ENCODE results near the gene EFEMP2.

DNA sequence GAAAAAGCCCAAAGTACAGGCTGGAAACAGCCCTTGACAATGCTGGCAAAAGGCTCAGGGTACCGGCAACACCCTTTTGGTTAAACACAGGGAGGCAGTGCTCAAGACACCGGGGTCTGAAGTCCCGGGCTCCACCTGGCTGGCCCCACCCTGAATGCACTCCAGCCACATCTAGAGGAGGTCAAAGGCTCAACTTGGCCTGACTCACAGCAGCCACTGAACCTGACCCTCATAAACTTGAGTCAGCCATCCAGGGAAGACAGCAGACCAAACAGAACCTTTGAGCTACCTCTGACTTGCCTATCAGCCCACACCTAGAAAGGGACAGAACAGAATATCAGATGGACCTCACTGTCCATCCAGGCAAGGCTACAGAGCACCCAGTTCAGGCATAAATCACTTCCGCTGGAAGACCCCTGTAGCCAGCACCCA lies 18.4 kb downstream of the EFEMP2 start:
- TF ChIP-seq RARB (CRISPR knock-in tag; IDR thresholded peaks at IDR 0.05): no peak
- TF ChIP-seq ZNF70 (CRISPR knock-in tag; IDR thresholded peaks at IDR 0.05): no peak
- TF ChIP-seq ZNF565 (CRISPR knock-in tag; conservative IDR thresholded peaks at IDR 0.05; ENCODE audit: low read depth): no peak
- TF ChIP-seq, protein P1, sequence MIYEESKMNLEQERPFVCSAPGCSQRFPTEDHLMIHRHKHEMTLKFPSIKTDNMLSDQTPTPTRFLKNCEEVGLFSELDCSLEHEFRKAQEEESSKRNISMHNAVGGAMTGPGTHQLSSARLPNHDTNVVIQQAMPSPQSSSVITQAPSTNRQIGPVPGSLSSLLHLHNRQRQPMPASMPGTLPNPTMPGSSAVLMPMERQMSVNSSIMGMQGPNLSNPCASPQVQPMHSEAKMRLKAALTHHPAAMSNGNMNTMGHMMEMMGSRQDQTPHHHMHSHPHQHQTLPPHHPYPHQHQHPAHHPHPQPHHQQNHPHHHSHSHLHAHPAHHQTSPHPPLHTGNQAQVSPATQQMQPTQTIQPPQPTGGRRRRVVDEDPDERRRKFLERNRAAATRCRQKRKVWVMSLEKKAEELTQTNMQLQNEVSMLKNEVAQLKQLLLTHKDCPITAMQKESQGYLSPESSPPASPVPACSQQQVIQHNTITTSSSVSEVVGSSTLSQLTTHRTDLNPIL (CRISPR knock-in tag; IDR thresholded peaks at IDR 0.05; ENCODE audit: low read depth): no peak
- TF ChIP-seq, protein P2, sequence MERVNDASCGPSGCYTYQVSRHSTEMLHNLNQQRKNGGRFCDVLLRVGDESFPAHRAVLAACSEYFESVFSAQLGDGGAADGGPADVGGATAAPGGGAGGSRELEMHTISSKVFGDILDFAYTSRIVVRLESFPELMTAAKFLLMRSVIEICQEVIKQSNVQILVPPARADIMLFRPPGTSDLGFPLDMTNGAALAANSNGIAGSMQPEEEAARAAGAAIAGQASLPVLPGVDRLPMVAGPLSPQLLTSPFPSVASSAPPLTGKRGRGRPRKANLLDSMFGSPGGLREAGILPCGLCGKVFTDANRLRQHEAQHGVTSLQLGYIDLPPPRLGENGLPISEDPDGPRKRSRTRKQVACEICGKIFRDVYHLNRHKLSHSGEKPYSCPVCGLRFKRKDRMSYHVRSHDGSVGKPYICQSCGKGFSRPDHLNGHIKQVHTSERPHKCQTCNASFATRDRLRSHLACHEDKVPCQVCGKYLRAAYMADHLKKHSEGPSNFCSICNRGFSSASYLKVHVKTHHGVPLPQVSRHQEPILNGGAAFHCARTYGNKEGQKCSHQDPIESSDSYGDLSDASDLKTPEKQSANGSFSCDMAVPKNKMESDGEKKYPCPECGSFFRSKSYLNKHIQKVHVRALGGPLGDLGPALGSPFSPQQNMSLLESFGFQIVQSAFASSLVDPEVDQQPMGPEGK (CRISPR knock-in tag; IDR thresholded peaks at IDR 0.05; ENCODE audit: borderline replicate concordance): no peak
- no peak for TF ChIP-seq ZFP30 (CRISPR knock-in tag; IDR thresholded peaks at IDR 0.05)
- TF ChIP-seq, protein P3, sequence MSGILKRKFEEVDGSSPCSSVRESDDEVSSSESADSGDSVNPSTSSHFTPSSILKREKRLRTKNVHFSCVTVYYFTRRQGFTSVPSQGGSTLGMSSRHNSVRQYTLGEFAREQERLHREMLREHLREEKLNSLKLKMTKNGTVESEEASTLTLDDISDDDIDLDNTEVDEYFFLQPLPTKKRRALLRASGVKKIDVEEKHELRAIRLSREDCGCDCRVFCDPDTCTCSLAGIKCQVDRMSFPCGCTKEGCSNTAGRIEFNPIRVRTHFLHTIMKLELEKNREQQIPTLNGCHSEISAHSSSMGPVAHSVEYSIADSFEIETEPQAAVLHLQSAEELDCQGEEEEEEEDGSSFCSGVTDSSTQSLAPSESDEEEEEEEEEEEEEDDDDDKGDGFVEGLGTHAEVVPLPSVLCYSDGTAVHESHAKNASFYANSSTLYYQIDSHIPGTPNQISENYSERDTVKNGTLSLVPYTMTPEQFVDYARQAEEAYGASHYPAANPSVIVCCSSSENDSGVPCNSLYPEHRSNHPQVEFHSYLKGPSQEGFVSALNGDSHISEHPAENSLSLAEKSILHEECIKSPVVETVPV (CRISPR knock-in tag; IDR thresholded peaks at IDR 0.05): no peak
